GM10266 (cell line): ENCODE measurements around the gene MLST8.

ENCODE experiments used
- DNase-seq: peaks from one replicate; pipeline ENCODE4 v3.0.0; 2012; ENCODE audit errors: extremely low spot score
- CTCF ChIP-seq: IDR thresholded peaks from 2 replicates; pipeline ENCODE4 v1.5.1; 2012; ENCODE audit warnings: mild to moderate bottlenecking, low read depth; ENCODE audit not compliant: control insufficient read depth, insufficient read depth; ENCODE audit errors: missing control alignments

MLST8 gene

GRCh38 chr16:2191446-2191706 lies 13.9 kb upstream of the MLST8 start:
- DNase-seq: no peak
- no peak for TF ChIP-seq CTCF

GRCh38 chr16:2194166-2194834 lies 11.0 kb upstream of the MLST8 start:
- TF ChIP-seq CTCF: no peak
- no peak for DNase-seq

- TF ChIP-seq CTCF: peak; percentile 71
- peak; percentile 85 for DNase-seq
Measured at GRCh38 chr16:2194852-2195321, 10.4 kb upstream of the MLST8 start.

GRCh38 chr16:2195322-2196161 lies 9.7 kb upstream of the MLST8 start:
- DNase-seq: no peak
- no peak for TF ChIP-seq CTCF

GRCh38 chr16:2196162-2196980 lies 8.9 kb upstream of the MLST8 start, which contains the start of gene CASKIN1:
Gene CASKIN1 (minus strand): TSS chr16:2196605. CDS start chr16:2196432, 173 bp downstream.
- DNase-seq: peak; percentile 71

GRCh38 chr16:2196981-2197511 lies 8.2 kb upstream of the MLST8 start:
- no peak for DNase-seq
- no peak for TF ChIP-seq CTCF

More at GRCh38 chr16:2196162-2196980, 8.9 kb upstream of the MLST8 start, which contains the start of gene CASKIN1:
- TF ChIP-seq CTCF: no peak
